ENCODE data around the gene KBTBD2.
A peak's percentile ranks its signal among the peaks of the same experiment; 100 is the strongest.
"Not testable (repeated sequence)": the region's sequence is repeated elsewhere in the genome, so short reads cannot be mapped to it uniquely, and the experiment has no call there.

KBTBD2 gene

GRCh38 chr7:32891043-32891799 is at the start of gene KBTBD2:
Gene KBTBD2 (minus strand): TSS chr7:32891760. CDS start chr7:32879604, 12,156 bp downstream.
- peak; percentile 69 for DNase-seq

GRCh38 chr7:32941181-32941580 is 49.6 kb upstream of the KBTBD2 start:
- DNase-seq, result no peak

GRCh38 chr7:32937344-32938174 is 46.0 kb upstream of the KBTBD2 start:
- DNase-seq, result no peak

GRCh38 chr7:32936689-32937088 is 45.1 kb upstream of the KBTBD2 start:
- no peak for DNase-seq

GRCh38 chr7:32935558-32935957 is 44.0 kb upstream of the KBTBD2 start:
- no peak for DNase-seq

DNA sequence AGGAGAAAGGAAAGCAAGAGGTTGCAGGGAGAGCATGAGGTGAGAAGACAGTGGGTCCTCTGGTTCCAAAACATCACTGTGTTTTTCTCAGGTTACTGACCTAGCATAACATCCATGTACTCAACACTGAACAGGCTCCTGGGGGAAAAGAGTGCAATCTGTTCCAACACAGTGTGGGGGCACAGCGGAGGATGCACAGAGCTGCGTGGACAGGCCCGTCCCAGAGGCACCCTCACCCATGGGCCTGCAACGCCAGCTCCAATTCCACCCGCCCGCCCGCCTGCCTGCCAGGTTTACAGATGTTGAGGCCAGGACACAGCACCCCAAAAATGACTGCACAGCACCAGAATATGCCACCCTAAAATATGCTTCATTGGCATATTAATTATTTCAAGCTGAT is 38.8 kb upstream of the KBTBD2 start:
- no peak for DNase-seq

DNA sequence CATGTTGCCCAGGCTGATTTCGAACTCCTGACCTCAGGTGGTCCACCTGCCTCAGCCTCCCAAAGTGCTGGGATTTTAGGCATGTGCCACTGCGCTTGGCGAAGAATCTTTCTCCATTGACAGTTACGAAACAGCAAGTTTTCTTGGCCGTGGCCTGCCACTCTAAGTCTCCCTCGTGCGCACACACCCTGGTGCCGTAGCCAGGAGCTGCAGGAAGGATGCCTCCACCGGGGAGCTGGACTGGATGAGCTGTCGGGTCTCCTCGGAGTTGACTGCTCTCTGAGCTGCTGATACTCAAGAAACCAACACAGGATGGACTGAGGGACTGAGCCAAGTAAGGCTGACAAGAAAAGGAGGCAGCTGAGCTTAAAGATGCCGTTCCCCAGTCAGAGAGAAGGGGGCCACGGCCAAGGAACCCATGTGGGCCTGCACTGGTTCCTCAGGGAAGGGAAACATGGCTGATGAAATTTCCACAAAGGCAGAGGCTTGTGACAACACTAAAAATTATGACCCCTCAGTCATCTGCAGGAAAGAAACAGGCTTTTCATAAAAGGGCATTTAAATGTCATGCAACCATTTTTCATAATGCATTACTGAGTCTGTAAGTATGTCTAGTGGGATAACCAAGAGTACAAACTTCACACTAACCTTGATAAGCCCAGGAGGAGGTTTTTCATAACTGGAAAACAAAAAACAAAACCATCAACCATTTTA is 38.0 kb upstream of the KBTBD2 start:
- DNase-seq, result no peak

DNA sequence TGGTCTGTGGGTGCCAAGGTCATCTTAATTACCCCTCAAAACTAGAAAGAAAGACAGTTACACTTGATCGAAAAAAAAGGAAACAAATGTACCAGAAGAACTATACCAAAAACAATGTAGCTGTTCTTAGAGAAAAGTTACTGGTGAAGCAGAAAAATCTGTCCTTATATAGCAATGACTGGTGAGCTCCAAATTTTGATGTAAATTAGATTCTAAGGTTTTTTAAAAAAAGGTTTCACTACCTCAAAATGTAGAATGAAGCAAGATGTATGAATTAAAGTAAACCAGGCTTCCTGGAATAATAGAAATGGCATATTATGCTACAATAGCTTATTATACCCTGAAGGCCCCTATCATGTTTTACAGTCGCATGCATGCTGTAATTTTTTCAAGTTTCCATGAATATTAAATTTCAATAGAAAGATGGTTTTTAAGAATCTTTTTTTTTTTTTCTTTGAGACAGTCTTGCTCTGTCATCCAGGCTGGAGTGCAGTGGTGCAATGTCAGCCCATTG is 37.3 kb upstream of the KBTBD2 start:
- DNase-seq, result no peak

GRCh38 chr7:32921896-32922295 is 30.3 kb upstream of the KBTBD2 start:
- DNase-seq, result no peak

DNA sequence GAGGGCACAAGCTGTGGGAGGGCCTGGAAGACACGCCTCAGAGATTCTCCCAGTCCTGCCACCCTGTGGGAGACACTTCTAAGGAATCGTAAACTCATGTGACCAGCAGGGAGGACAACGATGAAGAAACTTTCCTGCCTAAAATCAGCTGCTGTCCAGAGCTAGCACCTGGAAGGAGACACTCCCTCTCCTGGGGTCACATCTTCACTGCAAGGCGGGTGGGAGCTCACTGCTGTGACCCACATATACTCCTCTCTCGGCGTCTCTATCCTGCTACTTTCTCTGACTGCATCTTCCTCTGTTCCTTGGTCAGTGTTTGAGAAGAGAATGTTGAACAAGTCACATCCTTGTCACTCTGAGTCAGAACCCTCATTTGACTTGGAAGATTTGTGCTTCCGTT is 25.4 kb upstream of the KBTBD2 start:
- DNase-seq, result not testable (repeated sequence)

DNA sequence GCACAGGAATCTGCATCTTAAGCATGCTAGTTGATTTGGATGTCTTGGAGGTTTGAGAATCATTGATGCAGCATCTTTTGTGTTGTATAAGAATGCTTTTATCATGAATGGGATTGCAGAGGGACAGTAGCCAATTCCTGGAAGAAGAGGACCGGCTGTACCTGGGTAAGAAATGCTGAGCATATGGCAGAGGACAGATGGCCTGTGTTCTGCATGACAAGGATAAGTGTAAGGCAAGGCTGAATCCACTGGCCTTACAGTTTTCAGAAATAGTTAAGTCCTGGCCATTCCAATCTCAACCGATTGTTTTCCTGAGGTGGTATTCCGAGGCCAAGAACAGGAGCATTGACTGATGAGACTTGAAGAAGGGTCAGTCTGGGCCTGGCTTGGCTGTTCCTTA is 24.4 kb upstream of the KBTBD2 start:
- DNase-seq, result no peak

GRCh38 chr7:32915041-32915536 is 23.5 kb upstream of the KBTBD2 start:
- peak; percentile 12 for DNase-seq

GRCh38 chr7:32914184-32914583 is 22.6 kb upstream of the KBTBD2 start:
- no peak for DNase-seq

GRCh38 chr7:32910195-32910594 is 18.6 kb upstream of the KBTBD2 start:
- no peak for DNase-seq

- DNase-seq, result peak; percentile 71
These were observed 13.7 kb upstream of the KBTBD2 start for GRCh38 chr7:32905175-32905662.

DNA sequence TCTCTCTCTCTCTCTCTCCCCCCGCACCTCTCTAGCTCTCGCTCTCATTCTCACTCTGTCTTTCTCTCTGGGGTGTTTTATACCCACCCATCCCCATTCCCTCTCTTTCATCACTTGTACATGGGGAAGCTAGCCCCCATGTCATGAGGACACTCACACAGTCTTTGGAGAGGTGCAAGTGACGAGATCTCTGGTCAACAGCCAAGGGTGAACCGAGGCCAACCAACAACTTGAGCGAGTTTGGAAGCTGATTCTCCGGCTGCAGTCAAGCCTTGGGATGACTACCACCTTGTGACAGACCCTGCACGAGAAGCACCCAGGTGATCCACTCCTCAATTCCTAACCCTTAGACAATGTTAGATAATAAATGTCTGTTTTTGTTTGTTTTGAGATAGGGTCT is 10.1 kb upstream of the KBTBD2 start:
- no peak for DNase-seq

DNA sequence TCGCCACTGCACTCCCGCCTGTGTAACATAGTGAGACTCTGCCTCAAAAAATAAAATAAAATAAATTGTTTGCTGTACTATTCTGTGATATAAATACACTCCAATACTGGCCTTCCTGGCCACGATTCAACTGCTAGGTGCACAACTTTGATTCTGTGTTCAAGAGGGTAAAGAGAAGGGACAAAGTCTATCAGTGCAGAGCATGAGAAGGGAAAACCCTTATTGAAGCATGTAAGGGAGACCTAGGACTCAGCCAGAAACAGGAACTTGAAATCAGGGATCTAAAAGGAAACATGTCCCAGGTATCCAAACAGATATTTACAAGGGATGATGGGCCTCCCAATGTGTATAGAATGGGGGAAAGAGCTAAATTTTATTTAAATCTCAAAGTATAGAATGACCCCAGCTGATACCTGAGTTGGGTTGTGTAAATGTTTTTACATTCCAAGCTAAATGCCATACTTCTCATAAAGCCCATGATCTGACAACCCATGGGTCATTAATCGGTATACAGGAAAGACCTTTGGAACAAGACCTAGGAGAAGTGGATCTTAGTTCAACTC is 9.0 kb upstream of the KBTBD2 start:
- no peak for DNase-seq

- DNase-seq, result not testable (repeated sequence)
These were observed 5.8 kb upstream of the KBTBD2 start for GRCh38 chr7:32897376-32897775.

GRCh38 chr7:32896564-32897347 is 5.2 kb upstream of the KBTBD2 start:
- DNase-seq, result no peak

DNA sequence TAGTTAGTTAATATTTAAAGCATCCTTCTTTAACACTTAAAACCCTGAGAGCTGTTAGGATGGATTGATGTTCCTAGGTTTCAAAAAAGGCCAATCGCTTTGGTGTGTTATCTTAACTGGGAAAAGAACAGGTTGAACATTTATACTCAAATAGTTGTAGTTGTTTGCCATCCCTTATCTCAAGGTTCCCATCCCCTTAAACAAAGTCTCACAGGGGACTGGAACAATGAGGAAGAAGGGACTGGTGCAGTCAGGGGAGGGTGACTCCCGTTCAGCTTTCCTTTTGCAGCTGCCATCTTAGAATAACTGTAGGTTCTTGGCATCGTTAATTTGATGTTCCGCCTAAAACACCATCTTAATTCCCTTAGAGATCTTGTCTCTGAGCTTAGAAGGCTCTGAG is 2.6 kb upstream of the KBTBD2 start:
- DNase-seq, result no peak

DNA sequence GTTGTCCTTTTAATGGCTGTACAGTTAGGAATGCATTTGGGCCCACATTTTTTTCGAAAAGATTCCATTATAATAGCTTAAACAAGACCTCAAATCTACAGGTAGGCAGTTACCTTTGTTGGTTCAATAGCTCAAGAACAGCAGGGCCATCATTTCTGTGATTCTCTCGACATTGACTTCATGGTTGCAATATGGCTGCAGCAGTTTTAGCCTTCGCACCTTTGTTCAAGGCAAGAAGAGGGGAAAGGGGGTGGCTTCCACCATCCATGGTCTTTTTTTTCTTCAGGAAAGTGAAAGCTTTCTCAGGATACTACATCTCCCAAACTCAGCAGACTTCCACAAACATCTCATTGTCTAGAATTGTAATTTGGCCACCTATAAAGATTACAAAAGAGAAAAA is 2.2 kb upstream of the KBTBD2 start:
- DNase-seq, result no peak

DNA sequence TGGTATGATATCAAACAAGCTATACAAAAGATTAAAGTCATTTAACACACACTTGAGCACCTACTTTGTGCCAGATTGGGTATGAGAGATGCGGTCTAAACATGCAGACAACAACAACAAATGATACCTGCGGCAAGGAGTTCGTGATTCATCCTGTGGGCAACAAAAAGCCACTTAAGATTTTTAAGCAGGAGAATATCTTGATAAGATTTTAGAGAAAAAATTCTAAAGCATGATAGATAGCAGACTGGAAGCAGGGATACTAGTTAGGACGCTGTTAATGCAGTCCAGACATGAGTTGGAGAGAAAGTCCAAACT is 1.6 kb upstream of the KBTBD2 start:
- peak; percentile 14 for DNase-seq

All from stimulated activated CD4-positive, alpha-beta T cell treated with anti-CD3 and anti-CD28 coated beads, Interleukin-4, amount 100 ng/mL, for 24 hours (primary cell).